HepG2 (cell line): ENCODE measurements around the gene TMEM80. TPM values are rescaled to one million over a fixed set of nuclear protein-coding genes. Genes with fewer than 3 reads are reported as not detected.

Experiments
- BCL6 ChIP-seq: IDR thresholded peaks from 2 replicates; pipeline ENCODE4 v1.6.1; 2016; ENCODE audit warnings: missing genetic modification reagents, missing compliant biosample characterization
- CHCHD3 ChIP-seq: sonication (generic); formaldehyde crosslinking; IDR thresholded peaks from 2 replicates; pipeline ENCODE4 v1.8.0; 2022; ENCODE audit warnings: mild to moderate bottlenecking, missing genetic modification reagents, moderate library complexity
- CTCF ChIP-seq: sonication (generic); formaldehyde crosslinking; IDR thresholded peaks from 2 replicates; pipeline ENCODE4 v1.5.0; 2020; ENCODE audit warnings: mild to moderate bottlenecking, missing genetic modification reagents, moderate library complexity
- HNF4G ChIP-seq, 2 experiments: sonication (generic) in 1 of 2; formaldehyde crosslinking in 1 of 2; IDR thresholded peaks; 2 replicates each; pipeline versions ENCODE4 v1.4.0 to v1.6.1; 2011 to 2020; ENCODE audit warnings: borderline replicate concordance in 2 of 2, low read depth in 2 of 2, mild to moderate bottlenecking in 2 of 2, low read length in 1 of 2, missing genetic modification reagents in 1 of 2, moderate library complexity in 1 of 2
- MAFF ChIP-seq: IDR thresholded peaks from 2 replicates; pipeline ENCODE4 v1.6.1; 2011; ENCODE audit warnings: low read depth, low read length, improper control_type of control experiment
- MEF2D ChIP-seq: sonication (generic); formaldehyde crosslinking; IDR thresholded peaks from 2 replicates; pipeline ENCODE4 v1.5.1; 2020; ENCODE audit warnings: mild to moderate bottlenecking, missing genetic modification reagents
- NPAS2 ChIP-seq: sonication (generic); formaldehyde crosslinking; IDR thresholded peaks from 2 replicates; pipeline ENCODE4 v1.8.0; 2022; ENCODE audit warnings: mild to moderate bottlenecking, missing genetic modification reagents, borderline replicate concordance
- NR2C2 ChIP-seq: sonication (generic); formaldehyde crosslinking; IDR thresholded peaks from 2 replicates; pipeline ENCODE4 v1.4.0; 2020; ENCODE audit warnings: missing genetic modification reagents, mild to moderate bottlenecking, moderate library complexity, borderline replicate concordance
- ONECUT2 ChIP-seq: sonication (generic); formaldehyde crosslinking; IDR thresholded peaks from 2 replicates; pipeline ENCODE4 v1.4.0; 2020; ENCODE audit warnings: missing genetic modification reagents
- PITX1 ChIP-seq: sonication (generic); formaldehyde crosslinking; IDR thresholded peaks from 2 replicates; pipeline ENCODE4 v1.5.1; 2020; ENCODE audit warnings: mild to moderate bottlenecking, missing genetic modification reagents
- TFDP1 ChIP-seq: IDR thresholded peaks from 2 replicates; pipeline ENCODE4 v1.6.1; 2016; ENCODE audit warnings: missing compliant biosample characterization, missing genetic modification reagents, borderline replicate concordance
- ZNF276 ChIP-seq: sonication (generic); formaldehyde crosslinking; IDR thresholded peaks from 2 replicates; pipeline ENCODE4 v1.4.0; 2020; ENCODE audit warnings: mild to moderate bottlenecking, low read depth, missing genetic modification reagents
- ZNF572 ChIP-seq: sonication (generic); formaldehyde crosslinking; IDR thresholded peaks from 2 replicates; pipeline ENCODE4 v1.5.1; 2020; ENCODE audit warnings: mild to moderate bottlenecking, missing genetic modification reagents
- polyA plus RNA-seq, 8 experiments: library from polyadenylated mRNA; depleted of rRNA in 3 of 8; stranded (reverse) in 7 of 8; unstranded in 1 of 8; fragments of >200 nt; fragmentation: Illumina TruSeq in 4 of 8; extraction: Trizol in 4 of 8; gene quantifications; 2 replicates each; pipeline versions ENCODE4 v1.2.1 to v1.2.3, GENCODE V29; 2011 to 2016; ENCODE audit warnings: low read depth in 4 of 8, missing spikeins in 1 of 8, mixed read lengths in 1 of 8; ENCODE audit not compliant: insufficient read depth in 1 of 8
- total RNA-seq, 5 experiments: library from RNA; depleted of rRNA; stranded (reverse); fragments of >200 nt; fragmentation: Illumina TruSeq; extraction: Trizol; gene quantifications; 2 replicates each; pipeline ENCODE4 v1.2.3, GENCODE V29; 2016; ENCODE audit warnings: low read depth in 1 of 5
- TF ChIP-seq, protein P1 (sequence below): sonication (generic); formaldehyde crosslinking; IDR thresholded peaks from 2 replicates; pipeline ENCODE4 v1.4.0; 2020; ENCODE audit warnings: mild to moderate bottlenecking, missing genetic modification reagents
- TF ChIP-seq, protein P2 (sequence below): sonication (generic); formaldehyde crosslinking; IDR thresholded peaks from 2 replicates; pipeline ENCODE4 v1.5.0; 2020; ENCODE audit warnings: mild to moderate bottlenecking, missing genetic modification reagents, borderline replicate concordance
- TF ChIP-seq, protein P3 (sequence below): IDR thresholded peaks from 2 replicates; pipeline ENCODE4 v1.6.1; 2016

Gene TMEM80
- total and polyA plus RNA-seq, 2 of the 13 experiments (the other 11 are each of a cell fraction or from before 2014, with no cell fraction given): 5.6 to 17.1 TPM

- TF ChIP-seq NR2C2: peak; percentile 49; the same call in 1 of the 2 replicates
- TF ChIP-seq HNF4G (IDR thresholded peaks at IDR 0.05; ENCODE audit: borderline replicate concordance, low read depth, low read length): no peak
- TF ChIP-seq HNF4G (CRISPR knock-in tag; IDR thresholded peaks at IDR 0.05; ENCODE audit: borderline replicate concordance, low read depth): no peak
- TF ChIP-seq, protein P1, sequence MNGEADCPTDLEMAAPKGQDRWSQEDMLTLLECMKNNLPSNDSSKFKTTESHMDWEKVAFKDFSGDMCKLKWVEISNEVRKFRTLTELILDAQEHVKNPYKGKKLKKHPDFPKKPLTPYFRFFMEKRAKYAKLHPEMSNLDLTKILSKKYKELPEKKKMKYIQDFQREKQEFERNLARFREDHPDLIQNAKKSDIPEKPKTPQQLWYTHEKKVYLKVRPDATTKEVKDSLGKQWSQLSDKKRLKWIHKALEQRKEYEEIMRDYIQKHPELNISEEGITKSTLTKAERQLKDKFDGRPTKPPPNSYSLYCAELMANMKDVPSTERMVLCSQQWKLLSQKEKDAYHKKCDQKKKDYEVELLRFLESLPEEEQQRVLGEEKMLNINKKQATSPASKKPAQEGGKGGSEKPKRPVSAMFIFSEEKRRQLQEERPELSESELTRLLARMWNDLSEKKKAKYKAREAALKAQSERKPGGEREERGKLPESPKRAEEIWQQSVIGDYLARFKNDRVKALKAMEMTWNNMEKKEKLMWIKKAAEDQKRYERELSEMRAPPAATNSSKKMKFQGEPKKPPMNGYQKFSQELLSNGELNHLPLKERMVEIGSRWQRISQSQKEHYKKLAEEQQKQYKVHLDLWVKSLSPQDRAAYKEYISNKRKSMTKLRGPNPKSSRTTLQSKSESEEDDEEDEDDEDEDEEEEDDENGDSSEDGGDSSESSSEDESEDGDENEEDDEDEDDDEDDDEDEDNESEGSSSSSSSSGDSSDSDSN: peak; percentile 78
- TF ChIP-seq TFDP1 (CRISPR knock-in tag): peak; percentile 84; the same call in 1 of the 2 replicates
- TF ChIP-seq, protein P2, sequence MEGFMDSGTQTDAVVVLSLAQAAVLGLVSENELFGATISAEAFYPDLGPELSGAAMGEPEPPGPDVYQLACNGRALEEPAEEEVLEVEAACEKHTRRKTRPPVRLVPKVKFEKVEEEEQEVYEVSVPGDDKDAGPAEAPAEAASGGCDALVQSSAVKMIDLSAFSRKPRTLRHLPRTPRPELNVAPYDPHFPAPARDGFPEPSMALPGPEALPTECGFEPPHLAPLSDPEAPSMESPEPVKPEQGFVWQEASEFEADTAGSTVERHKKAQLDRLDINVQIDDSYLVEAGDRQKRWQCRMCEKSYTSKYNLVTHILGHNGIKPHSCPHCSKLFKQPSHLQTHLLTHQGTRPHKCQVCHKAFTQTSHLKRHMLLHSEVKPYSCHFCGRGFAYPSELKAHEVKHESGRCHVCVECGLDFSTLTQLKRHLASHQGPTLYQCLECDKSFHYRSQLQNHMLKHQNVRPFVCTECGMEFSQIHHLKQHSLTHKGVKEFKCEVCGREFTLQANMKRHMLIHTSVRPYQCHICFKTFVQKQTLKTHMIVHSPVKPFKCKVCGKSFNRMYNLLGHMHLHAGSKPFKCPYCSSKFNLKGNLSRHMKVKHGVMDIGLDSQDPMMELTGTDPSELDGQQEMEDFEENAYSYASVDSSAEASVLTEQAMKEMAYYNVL (CRISPR knock-in tag): peak; percentile 42; the same call in 1 of the 2 replicates
- TF ChIP-seq, protein P3, sequence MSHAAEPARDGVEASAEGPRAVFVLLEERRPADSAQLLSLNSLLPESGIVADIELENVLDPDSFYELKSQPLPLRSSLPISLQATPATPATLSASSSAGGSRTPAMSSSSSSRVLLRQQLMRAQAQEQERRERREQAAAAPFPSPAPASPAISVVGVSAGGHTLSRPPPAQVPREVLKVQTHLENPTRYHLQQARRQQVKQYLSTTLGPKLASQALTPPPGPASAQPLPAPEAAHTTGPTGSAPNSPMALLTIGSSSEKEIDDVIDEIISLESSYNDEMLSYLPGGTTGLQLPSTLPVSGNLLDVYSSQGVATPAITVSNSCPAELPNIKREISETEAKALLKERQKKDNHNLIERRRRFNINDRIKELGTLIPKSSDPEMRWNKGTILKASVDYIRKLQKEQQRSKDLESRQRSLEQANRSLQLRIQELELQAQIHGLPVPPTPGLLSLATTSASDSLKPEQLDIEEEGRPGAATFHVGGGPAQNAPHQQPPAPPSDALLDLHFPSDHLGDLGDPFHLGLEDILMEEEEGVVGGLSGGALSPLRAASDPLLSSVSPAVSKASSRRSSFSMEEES (CRISPR knock-in tag): 0 out of 2 replicates have a peak, but pooled peaks have one; percentile 25
- TF ChIP-seq ONECUT2 (CRISPR knock-in tag): no peak
- TF ChIP-seq BCL6 (CRISPR knock-in tag): no peak
- peak; percentile 47; the same call in 1 of the 2 replicates for TF ChIP-seq CTCF (CRISPR knock-in tag)
- no peak for TF ChIP-seq PITX1 (CRISPR knock-in tag)
- TF ChIP-seq NPAS2: no peak
- TF ChIP-seq MEF2D (CRISPR knock-in tag): no peak
- TF ChIP-seq ZNF572 (CRISPR knock-in tag): no peak
- TF ChIP-seq MAFF: no peak
- peak; percentile 58 for TF ChIP-seq CHCHD3 (CRISPR knock-in tag)
- no peak; the same call in none of the 2 replicates for TF ChIP-seq ZNF276 (CRISPR knock-in tag)
Measured at GRCh38 chr11:747158-748006, 51.8 kb downstream of the TMEM80 start, which contains the start of gene TALDO1 (continued).
